CMK (cell line): ENCODE results near the gene PCED1B.

ENCODE experiments used
- DNase-seq: peaks from one replicate; pipeline ENCODE4 v3.0.0-alpha.2; 2010; ENCODE audit warnings: low read depth

The PCED1B gene

GRCh38 chr12:47234576-47235141 lies 155.2 kb downstream of the PCED1B start:
- DNase-seq: no peak

GRCh38 chr12:47235258-47236040 lies 156.0 kb downstream of the PCED1B start:
- DNase-seq: no peak

GRCh38 chr12:47236109-47236714 lies 156.8 kb downstream of the PCED1B start:
- DNase-seq: no peak

- DNase-seq: no peak
Observed at GRCh38 chr12:47237751-47238211, 158.4 kb downstream of the PCED1B start.

- no peak for DNase-seq
Observed at GRCh38 chr12:47238669-47239114, 159.3 kb downstream of the PCED1B start.

GRCh38 chr12:47242426-47242825 lies 163.0 kb downstream of the PCED1B start:
- no peak for DNase-seq

- DNase-seq: no peak
Observed at GRCh38 chr12:47244835-47245234, 165.4 kb downstream of the PCED1B start.

- no peak for DNase-seq
Observed at GRCh38 chr12:47245623-47246022, 166.2 kb downstream of the PCED1B start.

GRCh38 chr12:47247418-47247817 lies 168.0 kb downstream of the PCED1B start:
- DNase-seq: no peak

GRCh38 chr12:47249082-47249481 lies 169.7 kb downstream of the PCED1B start:
- DNase-seq: no peak

GRCh38 chr12:47249719-47250357 lies 170.4 kb downstream of the PCED1B start:
- DNase-seq: peak; percentile 92

- no peak for DNase-seq
Observed at GRCh38 chr12:47251919-47252318, 172.5 kb downstream of the PCED1B start.

GRCh38 chr12:47264951-47265350 lies 185.5 kb downstream of the PCED1B start:
- no peak for DNase-seq

GRCh38 chr12:47265391-47265790 lies 186.0 kb downstream of the PCED1B start:
- DNase-seq: no peak

- DNase-seq: no peak
Observed at GRCh38 chr12:47267571-47267970, 188.2 kb downstream of the PCED1B start.

GRCh38 chr12:47268501-47269454 lies 189.4 kb downstream of the PCED1B start:
- DNase-seq: no peak

GRCh38 chr12:47269916-47270315 lies 190.5 kb downstream of the PCED1B start:
- DNase-seq: no peak

- no peak for DNase-seq
Observed at GRCh38 chr12:47270782-47271664, 191.6 kb downstream of the PCED1B start.

- no peak for DNase-seq
Observed at GRCh38 chr12:47271800-47272239, 192.4 kb downstream of the PCED1B start.

GRCh38 chr12:47272412-47273190 lies 193.2 kb downstream of the PCED1B start:
- DNase-seq: no peak
